ENCODE measurements around the gene LTBP4. TPM values are rescaled to one million over a fixed set of nuclear protein-coding genes. Genes with fewer than 3 reads are reported as not detected.

Gene LTBP4
- total RNA-seq, 4 donors from 2014 or later, result 851 to 1,504 (median 1,156) TPM

DNA sequence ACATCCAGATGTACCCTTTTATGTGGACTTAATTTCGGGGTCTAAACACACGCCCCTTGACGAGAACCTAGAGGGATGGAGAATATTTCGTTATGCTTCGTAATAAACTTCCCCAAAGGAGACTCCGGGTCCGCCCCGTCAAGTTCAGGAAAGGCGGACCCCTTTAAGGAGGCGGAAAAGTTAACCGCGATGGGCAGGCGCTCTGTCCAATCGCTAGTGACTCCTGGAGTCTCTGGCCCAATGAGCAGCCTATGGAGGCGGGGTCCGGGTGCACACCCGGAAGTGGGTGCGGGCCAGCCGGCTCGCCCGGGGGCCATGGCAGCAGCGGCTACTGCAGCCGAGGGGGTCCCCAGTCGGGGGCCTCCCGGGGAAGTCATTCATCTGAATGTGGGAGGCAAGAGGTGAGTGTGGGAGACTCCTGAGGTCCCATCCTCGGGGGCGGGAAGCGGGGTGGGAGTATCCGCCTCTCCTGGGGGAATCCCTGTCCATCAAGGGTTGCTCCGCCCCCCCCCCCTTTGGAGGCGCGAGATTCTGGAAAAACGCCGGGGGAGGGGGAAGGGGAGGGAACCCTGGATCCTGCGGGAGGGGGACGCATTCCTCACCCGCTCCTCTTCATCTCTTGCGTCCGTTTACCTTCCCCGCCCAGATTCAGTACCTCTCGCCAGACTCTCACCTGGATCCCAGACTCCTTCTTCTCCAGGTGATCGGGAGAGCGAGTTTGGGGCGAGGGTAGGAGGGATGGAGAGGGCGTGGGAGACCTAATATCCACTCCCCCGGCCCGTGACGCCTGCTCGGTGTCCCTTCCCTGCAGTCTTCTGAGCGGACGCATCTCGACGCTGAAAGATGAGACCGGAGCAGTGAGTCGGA is 24.4 kb upstream of the LTBP4 start, which contains the start of gene SHKBP1:
SHKBP1 (plus strand) TSS at position 289 of the 867 bp plus-strand sequence; CDS start at position 316, 27 bp downstream.
- Histone ChIP-seq H3K4me1 (peaks cover 0 to 25% (median 5%) of the 10 kb centered on the region in 4 donors), H3K27ac (peak within 1 kb of the TSS; percentile 60 to 88 (median 82)), H3K4me3 (peak within 1 kb of the TSS; percentile 60 to 84 (median 74)), H3K36me3 (peaks cover 0 to 18% (median 3%) of the 10 kb centered on the region in 3 donors), H3K27me3 (no peaks in the 10 kb centered on the region), H3K9me3 (no peaks in the 10 kb centered on the region)
- 1% methylated on average over 40 to 41 of the region's 55 CpGs for WGBS, 2 donors
- DNase-seq (ENCODE audit: low spot score in 2 of 2), result peak; percentile 89 to 93
- peak; percentile 68 to 79 for TF ChIP-seq EP300 (IDR thresholded peaks at IDR 0.05)
- peak; percentile 32 to 46 for TF ChIP-seq POLR2A (IDR thresholded peaks at IDR 0.05)
- TF ChIP-seq CTCF (IDR thresholded peaks at IDR 0.05), result peak in 2 of 5 experiments; percentile 8 to 41

DNA sequence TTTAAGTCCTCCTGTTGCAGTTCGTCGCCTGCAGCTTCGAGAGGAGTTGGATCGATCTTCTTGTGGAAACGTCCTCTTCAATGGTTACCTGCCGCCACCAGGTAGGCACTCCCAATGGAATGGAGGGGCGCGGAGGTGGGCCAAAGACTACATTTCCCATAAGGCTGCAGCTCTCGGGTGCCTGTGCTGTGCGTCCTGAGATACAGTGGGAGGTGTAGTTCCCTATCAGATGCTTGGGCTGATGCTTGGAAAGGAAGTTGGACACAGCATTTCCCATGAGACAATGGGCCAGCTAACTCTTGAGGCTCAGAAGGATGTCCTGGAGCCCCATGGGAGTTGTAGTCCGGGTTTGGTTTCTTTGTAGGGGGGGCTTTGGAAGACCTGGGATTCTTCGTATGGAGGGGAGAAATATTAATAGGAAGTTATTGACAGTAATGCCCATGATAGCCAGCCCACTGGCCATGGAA is 22.7 kb upstream of the LTBP4 start:
- Histone ChIP-seq H3K27me3 (no peaks in the 10 kb centered on the region), H3K9me3 (no peaks in the 10 kb centered on the region), H3K4me3 (no peak overlapping the region), H3K27ac (no peak overlapping the region), H3K36me3 (peaks cover 0 to 31% (median 3%) of the 10 kb centered on the region in 3 donors), H3K4me1 (peaks cover 0 to 32% (median 5%) of the 10 kb centered on the region in 4 donors)
- no peak for TF ChIP-seq POLR2A (IDR thresholded peaks at IDR 0.05)
- WGBS, 2 donors, result 77 to 81% methylated on average over 12 of the region's 12 CpGs
- DNase-seq (ENCODE audit: low spot score in 2 of 2), result no peak

DNA sequence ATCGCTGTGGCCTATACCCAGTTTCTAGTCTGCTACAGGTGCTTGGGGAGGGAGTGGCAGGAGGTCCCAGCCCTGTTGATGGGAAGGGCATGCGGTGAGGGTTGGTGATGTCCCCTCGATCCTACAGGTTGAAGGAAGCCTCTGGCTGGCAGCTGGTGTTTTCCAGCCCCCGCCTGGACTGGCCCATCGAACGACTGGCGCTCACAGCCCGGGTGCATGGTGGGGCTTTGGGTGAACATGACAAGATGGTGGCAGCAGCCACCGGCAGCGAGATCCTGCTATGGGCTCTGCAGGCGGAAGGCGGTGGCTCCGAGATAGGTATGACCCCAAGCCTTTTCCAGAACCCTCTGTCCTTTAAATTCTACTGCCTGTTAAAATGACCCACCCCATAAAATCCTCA is 20.6 kb upstream of the LTBP4 start:
- WGBS, 2 donors, result 91 to 94% methylated on average over 13 of the region's 13 CpGs
- no peak overlapping the region for H3K4me3 ChIP-seq
- H3K36me3 ChIP-seq, result peaks cover 0 to 49% (median 3%) of the 10 kb centered on the region in 3 donors
- H3K9me3 ChIP-seq, result no peaks in the 10 kb centered on the region
- no peaks in the 10 kb centered on the region for H3K27me3 ChIP-seq
- DNase-seq (ENCODE audit: low spot score in 2 of 2), result no peak
- no peak overlapping the region for H3K27ac ChIP-seq
- peaks cover 0 to 34% (median 5%) of the 10 kb centered on the region in 4 donors for H3K4me1 ChIP-seq
- no peak for TF ChIP-seq CTCF (IDR thresholded peaks at IDR 0.05)
- TF ChIP-seq EP300 (IDR thresholded peaks at IDR 0.05), result no peak
- no peak for TF ChIP-seq POLR2A (IDR thresholded peaks at IDR 0.05)

DNA sequence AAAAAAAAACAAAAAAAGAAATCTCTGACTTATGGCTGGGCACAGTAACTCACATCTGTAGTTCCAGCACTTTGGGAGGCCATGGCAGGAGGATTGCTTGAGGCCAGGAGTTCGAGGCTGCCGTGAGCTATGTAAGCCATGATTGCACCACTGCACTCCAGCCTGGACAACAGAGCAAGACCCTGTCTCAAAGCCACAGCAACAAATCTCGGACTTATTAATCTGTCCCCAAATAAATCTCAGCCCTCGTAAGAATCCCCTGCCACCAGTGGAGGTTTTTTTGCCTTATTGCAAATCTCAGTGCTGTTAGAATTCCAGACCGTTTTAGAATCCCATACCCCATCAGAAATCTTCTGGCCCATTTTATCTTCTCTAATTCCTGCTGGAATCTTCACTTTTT is 19.6 kb upstream of the LTBP4 start:
- H3K9me3 ChIP-seq, result no peaks in the 10 kb centered on the region
- 90 to 91% methylated on average over 5 of the region's 5 CpGs for WGBS, 2 donors
- no peak for TF ChIP-seq CTCF (IDR thresholded peaks at IDR 0.05)
- TF ChIP-seq POLR2A (IDR thresholded peaks at IDR 0.05), result no peak
- no peak for TF ChIP-seq EP300 (IDR thresholded peaks at IDR 0.05)
- H3K4me3 ChIP-seq, result no peak overlapping the region
- H3K27me3 ChIP-seq, result no peaks in the 10 kb centered on the region
- peaks cover 0 to 26% (median 5%) of the 10 kb centered on the region in 4 donors for H3K4me1 ChIP-seq
- H3K27ac ChIP-seq, result no peak overlapping the region
- H3K36me3 ChIP-seq, result peaks cover 0 to 57% (median 3%) of the 10 kb centered on the region in 3 donors
- no peak for DNase-seq (ENCODE audit: low spot score in 2 of 2)

- Histone ChIP-seq H3K4me1 (peaks cover 0 to 22% (median 4%) of the 10 kb centered on the region in 4 donors), H3K36me3 (peaks cover 0 to 66% (median 3%) of the 10 kb centered on the region in 3 donors), H3K27me3 (no peaks in the 10 kb centered on the region), H3K27ac (peak overlapping the region in 3 of 4 donors; percentile 20 to 81 (median 73)), H3K9me3 (no peaks in the 10 kb centered on the region), H3K4me3 (no peak overlapping the region)
- 88 to 90% methylated on average over 1 to 2 of the region's 2 CpGs for WGBS, 2 donors
- DNase-seq (ENCODE audit: low spot score in 2 of 2), result no peak
- no peak for TF ChIP-seq CTCF (IDR thresholded peaks at IDR 0.05)
- no peak for TF ChIP-seq POLR2A (IDR thresholded peaks at IDR 0.05)
- TF ChIP-seq EP300 (IDR thresholded peaks at IDR 0.05), result no peak
Measured at GRCh38 chr19:40582467-40582866, 18.7 kb upstream of the LTBP4 start.

All from tibial nerve (tissue), 4 donors.